C1 segment of cervical spinal cord (tissue), 14 donors: ENCODE data around the gene VSTM4.

Experiments
- DNase-seq, 14 donors: peaks; one replicate each; lab custom pipeline; 2025; lab: John Stamatoyannopoulos, UW

The VSTM4 gene

DNA sequence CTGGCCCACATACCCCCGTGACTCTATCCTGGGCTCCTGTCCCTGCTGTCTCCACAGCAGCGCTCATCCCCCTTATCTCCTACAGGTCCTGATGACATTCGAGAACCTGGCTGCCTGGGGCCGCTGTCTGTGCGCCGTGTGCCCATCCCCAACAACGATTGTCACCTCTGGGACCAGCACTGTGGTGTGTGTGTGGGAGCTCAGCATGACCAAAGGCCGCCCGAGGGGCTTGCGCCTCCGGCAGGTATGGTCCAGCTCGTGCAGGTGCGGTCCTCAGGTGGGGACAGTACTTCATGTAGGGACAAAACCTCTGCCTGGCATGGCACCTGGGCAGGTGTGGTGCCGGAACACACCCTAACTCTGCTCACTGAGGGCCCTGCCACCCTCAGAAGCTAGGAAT lies 145.3 kb downstream of the VSTM4 start:
- DNase-seq = no peak

DNA sequence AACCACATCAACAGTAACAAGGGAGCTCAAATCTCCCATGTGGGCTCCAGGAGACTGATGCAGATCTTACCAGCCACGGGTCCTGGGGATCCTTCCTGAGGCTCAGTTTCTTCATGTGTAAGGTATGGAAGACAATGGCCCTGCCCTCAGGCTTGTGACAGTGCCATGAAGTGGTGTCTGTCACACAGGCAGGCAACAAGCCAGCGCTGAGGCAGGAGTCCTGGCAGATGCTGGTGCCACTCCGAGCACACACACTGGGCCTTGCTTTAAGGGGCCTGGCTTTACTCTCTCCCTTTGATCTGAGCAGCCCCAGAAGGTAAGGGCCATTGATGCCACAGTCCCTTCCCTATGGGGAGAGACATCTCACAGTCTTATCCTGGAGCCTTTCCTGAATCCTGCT lies 147.3 kb downstream of the VSTM4 start:
- no peak for DNase-seq

DNA sequence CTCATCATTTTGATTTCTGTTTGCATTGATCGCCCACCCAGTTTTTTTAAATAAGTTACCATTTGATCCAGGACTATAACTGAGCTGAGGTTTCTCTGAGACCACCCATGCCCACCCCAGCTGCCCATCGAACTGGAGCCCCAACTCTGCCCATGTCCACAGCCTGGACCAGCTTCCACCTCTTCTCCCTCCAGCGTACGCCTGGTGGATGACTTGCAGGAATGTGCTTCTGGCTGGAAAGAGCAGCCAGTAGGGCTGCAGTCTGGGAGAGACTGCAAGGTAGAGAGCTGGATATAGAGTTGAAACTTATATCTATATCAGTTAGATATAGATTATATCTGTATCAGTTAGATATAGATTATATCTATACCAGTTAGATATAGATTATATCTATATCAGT lies 149.9 kb downstream of the VSTM4 start:
- DNase-seq = no peak
